ENCODE results near the gene CD40.
"Not testable (repeated sequence)": the region's sequence is repeated elsewhere in the genome, so short reads cannot be mapped to it uniquely, and the experiment has no call there.

Gene CD40

GRCh38 chr20:46093531-46093930, 24.6 kb upstream of the CD40 start:
- no peak for DNase-seq (ENCODE audit: low read depth in 2 of 2)

GRCh38 chr20:46099491-46100287, 18.4 kb upstream of the CD40 start:
- DNase-seq (ENCODE audit: low read depth in 2 of 2) = no peak

- not testable (repeated sequence) for DNase-seq (ENCODE audit: low read depth in 2 of 2)
These were observed 17.7 kb upstream of the CD40 start for GRCh38 chr20:46100444-46100843.

DNA sequence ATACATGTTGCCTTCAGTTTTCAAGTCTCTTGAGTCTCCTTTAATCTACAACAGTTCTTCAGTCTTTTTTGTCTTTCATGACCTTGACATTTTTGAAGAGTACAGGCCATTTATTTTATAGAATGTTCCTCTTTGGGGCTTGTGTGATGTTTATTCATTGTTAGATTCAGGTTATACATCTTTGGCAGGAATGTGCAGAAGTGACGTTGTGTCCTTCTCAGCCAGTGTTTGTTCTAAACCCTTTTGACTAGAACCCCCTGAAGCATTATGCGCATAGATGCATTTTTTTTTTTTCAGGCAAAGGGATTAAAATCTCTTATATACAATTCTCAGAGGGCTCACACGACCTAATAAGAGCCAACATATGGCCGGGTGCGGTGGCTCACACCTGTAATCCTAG, 17.1 kb upstream of the CD40 start:
- DNase-seq (ENCODE audit: low read depth in 2 of 2) = no peak

GRCh38 chr20:46101957-46102356, 16.2 kb upstream of the CD40 start:
- no peak for DNase-seq (ENCODE audit: low read depth in 2 of 2)

DNA sequence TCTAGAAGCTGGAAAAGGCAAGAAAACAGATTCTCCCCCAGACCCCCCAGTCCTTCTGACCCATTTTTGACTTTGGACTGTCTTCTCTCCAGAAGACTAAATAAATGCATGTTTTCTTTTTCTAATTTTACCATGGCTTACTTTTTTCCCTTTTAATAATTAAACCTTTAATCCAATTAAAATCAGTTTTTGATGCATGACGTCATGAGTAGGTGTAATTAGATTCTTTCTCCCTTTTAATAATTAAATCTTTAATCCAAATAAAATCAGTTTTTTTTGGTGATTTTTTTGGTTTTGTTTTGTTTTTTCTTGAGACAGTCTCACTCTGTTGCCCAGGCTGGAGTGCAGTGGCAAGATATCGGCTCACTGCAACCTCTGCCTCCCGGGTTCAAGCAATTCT, 15.2 kb upstream of the CD40 start:
- no peak for DNase-seq (ENCODE audit: low read depth in 2 of 2)

DNA sequence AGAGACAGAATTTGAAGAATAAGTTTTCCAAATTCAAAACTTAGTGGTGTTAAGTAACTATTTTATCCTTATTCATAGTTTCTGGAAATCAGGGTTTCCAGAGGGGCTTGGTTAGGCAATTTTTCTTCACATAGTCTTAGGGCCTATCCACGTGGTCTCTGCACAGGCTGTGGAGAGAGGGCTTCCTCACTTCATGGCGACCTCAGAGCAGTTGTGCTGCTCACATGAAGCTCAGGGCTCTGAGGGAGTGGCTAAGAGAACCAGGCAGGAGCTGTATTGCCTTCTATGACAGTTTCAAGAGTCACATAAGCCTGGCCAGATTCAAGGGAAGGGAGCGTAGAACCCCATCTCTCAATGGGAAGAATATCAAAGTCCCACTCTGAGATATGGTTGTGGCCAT, 13.9 kb upstream of the CD40 start:
- no peak for DNase-seq (ENCODE audit: low read depth in 2 of 2)

- DNase-seq (ENCODE audit: low read depth in 2 of 2) = no peak
These were observed 11.1 kb upstream of the CD40 start for GRCh38 chr20:46107061-46107460.

DNA sequence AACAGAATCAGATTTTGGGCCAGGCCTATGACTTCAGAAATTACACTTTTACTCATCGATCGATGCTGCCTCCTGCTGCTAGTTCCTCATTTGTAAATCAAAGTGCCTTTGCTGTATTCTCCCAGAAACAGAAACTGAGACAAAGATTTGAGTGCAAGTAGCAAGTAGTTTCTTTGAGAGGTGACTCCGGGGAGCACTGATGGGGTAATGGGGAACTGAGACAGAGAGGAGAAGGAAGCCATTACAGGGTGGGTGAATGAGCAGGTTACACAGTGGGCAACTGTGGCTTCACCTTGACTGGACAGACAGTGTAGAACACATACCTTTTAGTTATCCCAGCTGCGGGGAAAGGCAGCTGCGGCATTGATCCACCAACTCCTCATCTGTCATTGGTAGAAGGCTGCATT, 9.7 kb upstream of the CD40 start:
- DNase-seq (ENCODE audit: low read depth in 2 of 2) = no peak

DNA sequence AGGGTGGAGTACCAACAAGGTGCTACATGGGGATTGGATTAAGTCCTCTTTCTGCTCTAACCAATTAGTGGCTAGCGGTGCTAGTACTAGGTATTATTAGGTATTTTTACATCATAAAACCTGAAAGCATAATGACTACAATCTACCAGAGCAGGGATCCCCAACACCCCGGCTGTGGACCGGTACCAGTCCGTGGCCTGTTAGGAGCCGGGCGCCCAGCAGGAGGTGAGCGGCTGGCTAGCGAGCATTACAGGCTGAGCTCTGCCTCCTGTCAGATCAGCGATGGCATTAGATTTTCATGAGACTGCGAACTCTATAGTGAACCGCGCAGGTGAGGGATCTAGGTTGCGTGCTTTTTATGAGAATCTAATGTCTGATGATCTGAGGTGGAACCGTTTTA, 9.1 kb upstream of the CD40 start:
- no peak for DNase-seq (ENCODE audit: low read depth in 2 of 2)

- no peak for DNase-seq (ENCODE audit: low read depth in 2 of 2)
These were observed 6.9 kb upstream of the CD40 start for GRCh38 chr20:46111028-46111835.

- DNase-seq (ENCODE audit: low read depth in 2 of 2) = no peak
These were observed 6.3 kb upstream of the CD40 start for GRCh38 chr20:46111836-46112212.

- DNase-seq (ENCODE audit: low read depth in 2 of 2) = no peak
These were observed 5.5 kb upstream of the CD40 start for GRCh38 chr20:46112430-46113112.

DNA sequence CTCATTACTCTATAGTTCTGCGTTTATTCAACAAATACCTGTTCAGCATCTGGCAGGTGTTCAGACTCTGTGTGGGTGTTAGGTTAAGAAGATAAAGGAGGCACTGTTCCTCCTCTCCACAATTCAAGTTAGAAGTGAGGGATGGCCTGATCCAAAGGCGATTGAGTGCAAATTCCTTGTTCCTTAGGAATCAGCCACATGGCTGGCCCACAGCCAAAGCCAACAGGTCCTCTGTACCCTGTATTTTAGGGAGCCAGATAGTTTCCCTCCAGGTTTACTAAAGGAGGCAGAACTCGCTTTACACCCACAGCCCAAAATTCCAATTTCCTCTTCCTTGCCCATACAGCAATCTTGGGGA, 5.0 kb upstream of the CD40 start:
- no peak for DNase-seq (ENCODE audit: low read depth in 2 of 2)

- DNase-seq (ENCODE audit: low read depth in 2 of 2) = no peak
These were observed 3.7 kb upstream of the CD40 start for GRCh38 chr20:46114449-46114848.

DNA sequence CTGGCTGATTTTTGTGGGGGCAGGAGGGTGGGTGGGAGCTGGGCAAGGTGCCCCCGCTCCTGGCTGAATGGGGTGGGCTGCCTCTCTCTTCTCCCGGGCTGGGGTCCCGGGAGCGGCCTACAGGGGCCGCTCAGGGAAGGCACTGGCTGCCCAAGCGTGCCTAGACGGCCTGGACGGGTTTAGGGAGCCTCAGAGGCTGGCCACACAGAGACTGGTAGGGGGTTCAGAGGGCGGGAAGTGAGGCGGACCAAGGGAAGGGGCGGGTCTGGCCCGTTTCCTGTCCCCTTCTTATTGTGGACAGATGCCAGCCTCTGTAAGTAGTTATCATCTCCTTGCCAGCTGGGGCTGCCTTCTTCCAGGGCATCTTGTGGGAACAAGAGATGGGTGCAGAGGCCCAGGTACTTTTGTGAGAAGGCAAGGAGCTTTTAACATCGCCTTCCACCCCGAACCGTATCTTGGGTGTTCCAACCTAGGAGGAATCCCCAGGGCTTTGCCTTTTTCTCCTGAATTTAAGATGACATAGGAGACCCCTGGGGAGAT, 437 bp downstream of the CD40 start:
- DNase-seq (ENCODE audit: low read depth in 2 of 2) = no peak

GRCh38 chr20:46119028-46119546, 973 bp downstream of the CD40 start:
- DNase-seq (ENCODE audit: low read depth in 2 of 2) = no peak

- DNase-seq (ENCODE audit: low read depth in 2 of 2) = no peak
These were observed 1.4 kb downstream of the CD40 start for GRCh38 chr20:46119547-46119946.

DNA sequence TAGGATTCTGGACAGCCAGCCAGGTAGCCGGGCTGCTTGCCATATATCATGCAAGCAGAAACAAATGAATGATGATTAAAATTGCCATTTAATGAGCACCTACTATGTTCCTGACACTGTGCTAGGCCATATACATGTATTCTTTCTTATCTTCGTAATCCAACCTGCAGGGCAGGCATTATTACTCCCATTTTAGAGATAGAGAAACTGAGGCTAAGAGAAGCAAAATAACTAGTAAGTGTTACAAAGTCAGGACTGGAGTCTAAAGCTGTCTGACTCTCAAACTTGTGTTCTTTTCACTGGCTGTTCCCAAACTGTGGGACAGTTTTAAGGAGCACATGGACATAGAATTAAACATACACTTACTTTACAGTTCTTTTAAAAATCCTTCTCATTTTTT, 2.0 kb downstream of the CD40 start:
- no peak for DNase-seq (ENCODE audit: low read depth in 2 of 2)

- no peak for DNase-seq (ENCODE audit: low read depth in 2 of 2)
These were observed 3.2 kb downstream of the CD40 start for GRCh38 chr20:46121184-46121930.

- no peak for DNase-seq (ENCODE audit: low read depth in 2 of 2)
These were observed 4.0 kb downstream of the CD40 start for GRCh38 chr20:46122071-46122470.
